Activated T-cell treated with anti-CD3 and anti-CD28 coated beads, Interleukin-2, amount 50 U/mL, for 4 hours (primary cell): ENCODE measurements around the gene NPAS2. TPM values are rescaled to one million over a fixed set of nuclear protein-coding genes. Genes with fewer than 3 reads are reported as not detected.

Source experiments
- ATAC-seq, 2 donors: fragments of 200-7000 bp; cut with Tn5 transposase; one replicate each; pipeline ENCODE4 v1.10.0; 2021
- DNase-seq: peaks from one replicate; pipeline ENCODE4 v3.0.0-alpha.2; 2020
- H3K27me3 Mint-ChIP-seq: one replicate; pipeline ENCODE4 v1.8.0; 2021; ENCODE audit warnings: low read depth, mixed read lengths
- H3K36me3 Mint-ChIP-seq: one replicate; pipeline ENCODE4 v1.8.0; 2022; ENCODE audit warnings: mixed read lengths; ENCODE audit not compliant: insufficient read depth
- H3K4me1 Mint-ChIP-seq: one replicate; pipeline ENCODE4 v1.8.0; 2021; ENCODE audit warnings: low read depth, mixed read lengths
- H3K4me3 Mint-ChIP-seq: one replicate; pipeline ENCODE4 v1.8.0; 2021; ENCODE audit warnings: mild to moderate bottlenecking, moderate library complexity, mixed read lengths
- H3K9me3 Mint-ChIP-seq: one replicate; pipeline ENCODE4 v1.8.0; 2021; ENCODE audit warnings: mixed read lengths
- total RNA-seq, 3 donors: library from RNA; stranded (reverse); gene quantifications; one replicate each; pipeline ENCODE4 v1.2.1, GENCODE V29; 2021

NPAS2 gene
- total RNA-seq, 3 donors from 2014 or later: 4.8 to 14.6 (median 10.4) TPM

DNA sequence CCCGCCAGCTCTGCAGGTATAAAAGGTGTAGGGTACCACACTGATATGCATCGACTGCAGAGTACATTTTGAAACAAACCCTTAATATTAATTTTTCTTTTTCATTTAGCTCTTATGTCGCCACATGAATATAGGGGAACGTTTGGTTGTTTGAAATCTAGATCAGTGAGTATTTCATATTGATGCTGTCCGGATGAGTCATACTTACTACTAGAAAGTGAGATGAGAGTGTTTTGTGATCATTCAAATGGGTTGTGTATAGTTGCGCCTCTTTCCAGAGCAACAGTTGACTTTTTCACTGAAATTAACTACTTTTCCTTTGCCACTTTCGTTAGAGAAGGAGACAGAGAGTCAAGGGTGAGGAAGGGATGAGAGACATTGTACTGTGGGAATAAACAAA is 24.6 kb downstream of the NPAS2 start:
- no peak for ATAC-seq
- no peak overlapping the region for H3K4me3 Mint-ChIP-seq
- peaks cover 12% of the 10 kb centered on the region for H3K27me3 Mint-ChIP-seq
- H3K4me1 Mint-ChIP-seq: no peaks in the 10 kb centered on the region
- DNase-seq: no peak
- no peaks in the 10 kb centered on the region for H3K36me3 Mint-ChIP-seq
- H3K9me3 Mint-ChIP-seq: no peaks in the 10 kb centered on the region

DNA sequence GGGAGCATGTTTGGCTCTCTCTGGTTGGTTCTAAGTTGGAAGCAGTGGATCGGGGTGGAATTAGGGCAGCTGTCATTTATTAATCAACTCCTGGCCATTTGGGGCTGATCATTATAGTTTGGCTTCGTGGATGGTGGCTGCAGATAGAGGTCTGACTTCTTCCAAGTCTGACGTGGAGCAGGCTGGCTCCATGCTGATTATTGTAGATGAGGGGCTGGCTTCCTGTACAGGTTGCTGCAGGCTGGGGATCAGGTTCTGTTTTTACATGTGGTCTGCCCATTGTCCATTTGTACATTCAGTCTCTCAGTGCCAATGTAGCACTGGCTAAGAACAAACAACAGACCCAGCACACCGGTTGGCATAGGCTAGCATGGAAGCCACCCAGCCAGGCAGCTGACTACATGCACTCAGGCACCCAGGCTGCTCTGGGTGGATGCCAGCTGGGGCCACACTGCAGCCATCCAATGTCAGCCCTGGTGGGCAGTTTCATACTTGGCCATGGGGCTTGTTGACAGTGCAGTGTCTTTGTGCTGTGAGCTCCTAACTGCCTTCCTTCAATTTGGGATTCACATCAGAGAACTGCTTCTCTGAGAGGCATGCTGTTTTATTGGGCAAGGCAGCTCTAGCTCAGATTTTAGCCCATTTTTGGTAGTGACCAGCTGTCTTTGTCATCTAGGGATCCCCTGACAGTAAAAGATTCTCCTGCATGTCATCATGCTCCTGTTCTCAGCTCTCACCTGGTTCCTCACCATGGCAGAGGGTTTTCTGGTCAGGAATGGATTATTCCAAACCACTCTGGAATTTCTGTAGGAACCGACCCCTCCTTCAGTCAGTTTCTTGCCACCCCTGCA is 25.4 kb downstream of the NPAS2 start:
- peaks cover 12% of the 10 kb centered on the region for H3K27me3 Mint-ChIP-seq
- H3K36me3 Mint-ChIP-seq: no peaks in the 10 kb centered on the region
- no peaks in the 10 kb centered on the region for H3K4me1 Mint-ChIP-seq
- H3K4me3 Mint-ChIP-seq: no peak overlapping the region
- H3K9me3 Mint-ChIP-seq: no peaks in the 10 kb centered on the region
- DNase-seq: no peak
- no peak for ATAC-seq

DNA sequence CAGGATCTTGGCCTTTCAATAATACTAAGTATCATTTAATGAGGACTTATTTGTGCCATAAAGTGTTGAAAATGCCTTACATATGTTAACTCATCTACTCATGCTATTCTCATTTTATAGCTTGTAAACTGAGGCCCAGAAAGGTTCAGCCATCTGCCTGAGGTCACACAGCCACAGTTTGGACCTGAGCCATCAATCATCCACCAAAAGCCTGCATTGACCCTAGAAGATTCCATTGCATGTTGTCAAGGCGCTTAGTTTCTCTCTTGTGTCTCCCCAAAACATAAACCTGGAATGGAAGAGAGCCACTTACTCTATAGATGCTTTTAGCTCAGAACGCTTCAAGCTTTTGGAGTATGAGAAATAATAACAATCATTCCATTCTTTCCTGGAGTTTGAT is 26.8 kb downstream of the NPAS2 start:
- no peak overlapping the region for H3K4me3 Mint-ChIP-seq
- H3K36me3 Mint-ChIP-seq: no peaks in the 10 kb centered on the region
- H3K27me3 Mint-ChIP-seq: peaks cover 8% of the 10 kb centered on the region
- no peaks in the 10 kb centered on the region for H3K9me3 Mint-ChIP-seq
- ATAC-seq: no peak
- H3K4me1 Mint-ChIP-seq: no peaks in the 10 kb centered on the region
- DNase-seq: no peak

DNA sequence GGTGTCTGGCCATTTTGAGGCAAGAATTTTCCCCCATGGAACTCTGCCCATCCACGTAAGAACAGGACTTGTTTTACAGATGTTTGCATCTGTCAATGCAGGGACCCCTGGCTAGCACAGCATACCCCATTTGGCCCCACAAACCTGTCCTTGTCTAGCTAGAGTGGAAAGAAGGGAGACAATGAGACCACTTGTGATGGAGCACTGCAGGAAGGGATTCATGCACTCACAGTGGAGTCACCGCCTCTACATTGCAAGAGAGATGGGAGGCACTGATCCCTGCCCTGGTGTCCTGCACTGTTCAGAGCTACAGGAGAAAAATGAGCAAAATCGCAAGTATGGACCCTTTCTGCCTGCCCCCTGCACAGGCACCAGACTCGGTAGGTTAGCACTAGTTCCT is 32.5 kb downstream of the NPAS2 start:
- ATAC-seq (no peak), DNase-seq (no peak)
- Mint-ChIP-seq H3K9me3 (no peaks in the 10 kb centered on the region), H3K36me3 (no peaks in the 10 kb centered on the region), H3K4me3 (no peak overlapping the region), H3K4me1 (no peaks in the 10 kb centered on the region), H3K27me3 (peaks cover 8% of the 10 kb centered on the region)

DNA sequence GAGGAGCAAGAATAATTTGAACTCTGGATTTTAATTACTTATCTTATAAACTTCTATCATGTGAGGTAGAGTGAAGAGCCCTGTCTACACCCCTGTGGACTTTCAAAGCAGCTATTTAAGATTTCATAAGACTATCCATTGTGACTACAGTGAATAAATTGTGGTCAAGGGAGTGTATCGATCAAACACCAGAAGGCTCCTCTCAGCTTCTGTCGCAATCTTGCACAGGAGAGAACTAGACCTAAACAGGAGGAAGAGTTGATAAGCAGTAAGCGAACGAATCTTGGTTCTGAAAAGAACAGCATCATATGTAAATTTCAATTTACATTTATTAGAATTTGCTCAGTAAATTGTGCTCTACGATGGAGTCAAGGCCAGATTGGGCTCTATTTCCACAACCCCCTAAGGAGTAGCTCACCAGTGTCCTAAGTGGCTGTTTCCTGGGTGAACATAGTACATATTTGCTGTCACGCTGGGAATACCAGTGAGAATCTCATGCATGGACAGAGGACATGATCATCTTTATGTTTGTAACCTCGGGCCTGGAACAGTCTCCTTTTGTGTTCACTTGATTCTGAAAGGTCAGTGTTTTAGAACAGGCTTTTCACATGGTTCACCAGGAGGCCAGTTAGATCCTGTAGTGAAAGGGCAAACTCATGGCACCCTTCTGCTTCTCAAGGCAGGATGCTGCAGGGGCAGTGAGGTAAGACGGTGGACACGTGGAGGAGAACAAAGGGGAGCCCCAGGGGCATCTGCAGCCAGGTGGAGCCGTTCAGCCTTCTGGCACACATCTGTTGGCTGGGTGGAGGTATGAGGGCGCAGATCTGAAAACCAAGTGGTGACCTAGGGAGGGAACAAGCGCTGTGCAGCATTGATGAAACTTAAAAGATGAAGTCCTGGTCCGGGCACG is 33.3 kb downstream of the NPAS2 start:
- H3K36me3 Mint-ChIP-seq: no peaks in the 10 kb centered on the region
- no peaks in the 10 kb centered on the region for H3K4me1 Mint-ChIP-seq
- peaks cover 6% of the 10 kb centered on the region for H3K27me3 Mint-ChIP-seq
- no peaks in the 10 kb centered on the region for H3K9me3 Mint-ChIP-seq
- H3K4me3 Mint-ChIP-seq: no peak overlapping the region
- ATAC-seq (no peak), DNase-seq (no peak)

DNA sequence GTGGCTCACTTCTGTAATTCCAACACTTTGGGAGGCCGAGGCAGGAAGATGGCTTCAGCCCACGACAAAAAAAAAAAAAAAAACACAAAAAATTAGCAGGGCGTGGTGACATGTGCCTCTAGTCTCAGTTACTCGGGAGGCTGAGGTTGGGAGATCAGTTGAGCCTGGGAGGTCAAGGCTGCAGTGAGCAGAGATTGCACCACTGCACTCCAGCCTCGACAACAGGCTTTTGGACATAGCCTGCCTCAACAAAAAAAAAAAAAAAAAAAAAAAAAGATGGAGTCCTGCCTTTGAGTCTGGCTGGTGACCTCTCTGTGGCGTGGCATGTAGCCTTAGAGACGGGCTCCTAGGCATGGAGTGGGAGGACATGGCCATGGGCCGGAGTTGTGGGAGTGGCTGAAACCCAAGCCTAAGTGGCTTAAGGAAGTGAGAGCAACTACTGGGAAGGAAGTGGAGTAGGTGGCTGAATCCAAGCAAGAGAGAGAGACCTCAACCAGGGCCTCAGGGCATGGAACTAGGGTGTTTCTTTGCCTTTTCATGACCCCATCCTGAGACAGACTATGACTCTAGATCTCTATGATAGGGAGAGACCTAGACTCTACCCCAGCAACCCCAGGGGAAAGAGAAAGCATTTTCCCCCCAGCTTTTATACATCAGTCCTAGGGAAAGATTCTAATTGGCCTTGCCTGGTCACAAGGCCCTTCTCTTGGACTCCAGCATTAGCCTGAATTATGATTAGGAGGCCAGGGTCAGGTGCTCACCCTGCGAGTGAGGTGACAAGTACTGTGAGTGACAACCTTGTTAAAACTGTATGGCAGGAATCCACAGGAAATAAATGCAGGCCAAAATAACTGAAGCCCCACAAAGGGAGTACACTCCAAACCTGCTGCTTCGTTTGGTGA is 34.2 kb downstream of the NPAS2 start:
- H3K4me3 Mint-ChIP-seq: no peak overlapping the region
- H3K4me1 Mint-ChIP-seq: no peaks in the 10 kb centered on the region
- no peaks in the 10 kb centered on the region for H3K9me3 Mint-ChIP-seq
- DNase-seq: no peak
- H3K27me3 Mint-ChIP-seq: no peaks in the 10 kb centered on the region
- no peak for ATAC-seq
- H3K36me3 Mint-ChIP-seq: no peaks in the 10 kb centered on the region

DNA sequence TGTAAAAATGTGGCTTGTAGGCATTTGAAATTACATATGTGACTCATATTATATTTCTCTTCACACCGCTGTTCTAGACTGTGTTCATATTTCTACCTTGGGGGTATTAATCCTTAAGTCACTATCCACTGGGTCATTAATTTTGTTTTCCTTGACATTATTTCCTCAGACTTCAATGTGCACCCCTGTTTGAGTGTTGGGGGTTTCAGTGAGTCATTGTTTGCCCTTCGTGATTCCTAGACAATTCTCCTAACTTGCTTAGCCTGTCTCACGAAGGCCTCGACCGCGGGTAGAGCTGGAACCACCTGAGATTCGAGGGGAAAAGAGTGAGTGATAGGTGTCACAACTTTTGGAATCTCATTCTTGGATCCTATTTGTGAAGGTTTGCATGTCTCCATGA is 35.1 kb downstream of the NPAS2 start:
- no peak for DNase-seq
- Mint-ChIP-seq H3K4me1 (no peaks in the 10 kb centered on the region), H3K9me3 (no peaks in the 10 kb centered on the region), H3K4me3 (no peak overlapping the region), H3K27me3 (no peaks in the 10 kb centered on the region), H3K36me3 (no peaks in the 10 kb centered on the region)
- ATAC-seq: no peak

DNA sequence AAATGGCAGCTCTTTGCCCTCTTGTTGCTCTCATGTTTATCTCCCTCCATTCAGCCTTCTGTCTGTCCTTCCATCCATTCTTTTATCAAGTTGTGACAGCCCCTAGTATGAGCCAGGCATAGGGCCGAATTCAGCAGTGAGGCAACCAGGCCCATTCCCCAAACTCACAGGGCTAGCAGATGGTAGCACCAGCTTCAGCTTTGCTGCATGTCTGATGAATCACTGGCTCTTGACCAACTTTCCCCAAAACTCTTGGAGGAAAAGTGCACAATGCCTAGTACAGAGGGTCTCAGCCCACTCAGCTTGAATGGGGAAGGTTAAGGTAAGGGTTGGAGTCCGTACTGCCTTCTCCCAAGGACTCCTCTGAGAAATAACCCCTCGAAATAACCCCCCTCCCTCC is 35.7 kb downstream of the NPAS2 start:
- no peak for DNase-seq
- H3K9me3 Mint-ChIP-seq: no peaks in the 10 kb centered on the region
- no peak for ATAC-seq
- no peaks in the 10 kb centered on the region for H3K27me3 Mint-ChIP-seq
- no peaks in the 10 kb centered on the region for H3K36me3 Mint-ChIP-seq
- no peak overlapping the region for H3K4me3 Mint-ChIP-seq
- H3K4me1 Mint-ChIP-seq: no peaks in the 10 kb centered on the region

DNA sequence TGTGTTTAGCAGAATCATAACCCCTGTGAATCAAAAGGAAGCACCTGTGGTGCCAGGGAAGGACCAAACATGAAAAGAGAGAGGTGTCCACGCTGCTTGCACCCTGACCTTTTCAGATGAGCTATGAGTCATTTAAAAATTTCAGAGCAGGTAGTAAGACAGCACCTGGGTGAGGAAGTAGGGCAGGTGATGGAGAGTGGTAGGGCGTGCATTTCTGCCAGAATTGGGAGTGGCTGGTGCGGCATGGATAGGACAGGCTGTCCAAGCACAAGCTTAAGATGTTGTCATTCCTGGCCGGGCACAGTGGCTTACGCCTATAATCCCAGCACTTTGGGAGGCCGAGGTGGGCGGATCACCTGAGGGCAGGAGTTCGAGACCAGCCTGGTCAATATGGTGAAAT is 36.8 kb downstream of the NPAS2 start:
- DNase-seq: no peak
- ATAC-seq: no peak
- no peaks in the 10 kb centered on the region for H3K9me3 Mint-ChIP-seq
- H3K4me3 Mint-ChIP-seq: no peak overlapping the region
- no peaks in the 10 kb centered on the region for H3K36me3 Mint-ChIP-seq
- no peaks in the 10 kb centered on the region for H3K4me1 Mint-ChIP-seq
- H3K27me3 Mint-ChIP-seq: no peaks in the 10 kb centered on the region

DNA sequence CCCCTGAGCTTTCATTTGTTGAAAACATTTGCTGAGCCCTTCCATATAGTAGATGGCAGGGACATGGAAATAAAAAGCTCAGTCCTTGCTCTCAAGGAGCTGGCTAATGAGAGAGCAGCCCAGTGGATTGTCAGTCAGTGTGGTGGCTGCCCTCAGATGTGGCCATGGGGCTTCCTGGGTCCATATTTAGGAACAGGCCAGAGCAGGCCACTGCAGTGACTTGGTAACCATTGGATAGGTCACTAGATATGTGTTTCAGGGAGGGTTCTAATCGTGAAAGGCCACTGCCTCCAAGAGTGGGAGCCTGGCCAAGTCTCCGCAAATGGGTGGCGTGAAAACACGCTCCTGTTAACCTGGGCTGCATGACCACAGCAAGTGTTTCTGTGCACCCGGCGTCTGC is 37.4 kb downstream of the NPAS2 start:
- DNase-seq: no peak
- Mint-ChIP-seq H3K27me3 (no peaks in the 10 kb centered on the region), H3K4me1 (no peaks in the 10 kb centered on the region), H3K4me3 (no peak overlapping the region), H3K36me3 (no peaks in the 10 kb centered on the region), H3K9me3 (no peaks in the 10 kb centered on the region)
- no peak for ATAC-seq

DNA sequence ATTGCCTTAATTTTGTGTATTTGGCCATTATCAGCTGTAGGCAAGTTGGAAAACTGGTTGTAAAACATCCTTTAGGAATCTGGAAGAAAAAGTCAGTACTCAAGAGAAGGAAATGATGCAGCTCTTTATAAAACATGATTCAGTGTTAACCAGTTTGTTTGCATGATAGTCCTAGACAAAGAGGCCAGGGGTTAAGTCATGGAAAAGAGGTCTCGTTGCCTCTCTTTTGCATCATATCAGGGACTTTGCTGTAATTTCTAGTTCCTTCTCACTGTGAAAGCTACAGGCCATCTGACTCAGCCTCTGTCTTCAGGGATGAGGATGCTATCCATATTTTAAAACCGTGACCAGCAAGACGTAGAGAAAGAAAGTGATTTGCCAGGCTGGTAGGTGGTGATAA is 38.0 kb downstream of the NPAS2 start:
- DNase-seq (no peak), ATAC-seq (no peak)
- Mint-ChIP-seq H3K9me3 (no peaks in the 10 kb centered on the region), H3K27me3 (no peaks in the 10 kb centered on the region), H3K36me3 (no peaks in the 10 kb centered on the region), H3K4me3 (no peak overlapping the region), H3K4me1 (no peaks in the 10 kb centered on the region)

DNA sequence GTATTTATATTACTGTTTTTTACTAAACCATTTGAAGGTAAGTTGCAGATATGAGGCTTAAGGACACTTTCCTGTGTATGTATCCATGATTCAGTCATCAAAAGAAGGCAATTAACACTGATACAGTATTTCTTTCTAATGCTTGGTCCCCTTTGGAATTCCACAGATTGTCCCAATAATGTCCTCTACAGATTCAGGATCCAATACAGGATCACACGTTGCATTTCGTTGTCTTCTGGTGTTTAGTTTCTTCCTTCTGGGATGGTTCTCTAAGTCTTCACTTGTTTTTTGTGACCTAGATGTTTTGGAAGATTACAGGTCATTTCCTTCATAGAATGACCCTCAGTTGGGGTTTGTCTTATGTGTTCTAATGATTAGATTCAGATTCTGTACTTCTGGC is 40.0 kb downstream of the NPAS2 start:
- H3K4me1 Mint-ChIP-seq: no peaks in the 10 kb centered on the region
- ATAC-seq: no peak
- H3K4me3 Mint-ChIP-seq: no peak overlapping the region
- peaks cover 2% of the 10 kb centered on the region for H3K27me3 Mint-ChIP-seq
- no peaks in the 10 kb centered on the region for H3K9me3 Mint-ChIP-seq
- no peak for DNase-seq
- H3K36me3 Mint-ChIP-seq: no peaks in the 10 kb centered on the region

DNA sequence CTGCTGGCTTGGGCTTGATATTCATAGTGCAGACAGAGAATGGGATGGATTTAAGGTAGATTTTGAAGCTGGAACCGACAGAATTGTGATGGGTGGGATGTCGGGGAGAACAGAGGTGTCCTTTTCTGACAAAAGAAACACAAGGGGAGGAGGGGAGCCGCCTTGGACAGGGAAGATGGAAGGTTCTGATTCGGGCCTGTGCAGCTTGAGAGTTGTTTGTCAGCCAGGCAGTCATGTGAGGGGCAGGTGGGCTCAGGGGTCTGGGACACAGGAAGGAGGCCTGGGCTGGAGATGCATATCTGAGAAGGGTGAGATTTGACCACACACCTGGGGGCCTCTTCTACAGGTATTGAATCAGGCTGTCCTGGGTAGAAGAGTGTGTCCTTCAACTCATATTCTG is 41.4 kb downstream of the NPAS2 start:
- H3K9me3 Mint-ChIP-seq: peaks cover under 1% of the 10 kb centered on the region
- DNase-seq: no peak
- H3K4me3 Mint-ChIP-seq: no peak overlapping the region
- H3K27me3 Mint-ChIP-seq: peaks cover 2% of the 10 kb centered on the region
- no peak for ATAC-seq
- H3K4me1 Mint-ChIP-seq: no peaks in the 10 kb centered on the region
- H3K36me3 Mint-ChIP-seq: no peaks in the 10 kb centered on the region

DNA sequence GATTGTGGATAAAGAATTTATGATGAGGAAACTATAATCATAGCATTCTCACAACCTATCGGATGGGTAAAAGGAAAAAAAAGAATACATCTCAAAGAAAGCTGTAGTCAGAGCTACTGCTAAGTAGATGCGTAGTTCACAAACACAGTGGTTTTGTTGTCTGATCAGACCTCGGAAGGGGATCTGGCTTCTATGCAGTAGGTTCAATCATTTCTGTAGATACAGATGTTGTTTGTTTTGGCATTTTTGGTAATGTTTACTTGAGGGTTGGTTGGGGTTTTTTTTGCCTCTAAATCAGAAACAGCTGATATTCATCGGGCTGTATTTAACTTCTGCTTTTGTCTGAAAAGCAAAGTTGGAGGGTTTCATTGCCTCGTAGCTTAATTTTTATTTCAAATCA is 42.1 kb downstream of the NPAS2 start:
- Mint-ChIP-seq H3K4me3 (no peak overlapping the region), H3K27me3 (peaks cover 2% of the 10 kb centered on the region), H3K4me1 (no peaks in the 10 kb centered on the region), H3K9me3 (peaks cover 8% of the 10 kb centered on the region), H3K36me3 (no peaks in the 10 kb centered on the region)
- ATAC-seq (no peak), DNase-seq (no peak)
